Measurements from ENCODE around the gene TENT4B.

Gene TENT4B

GRCh38 chr16:50269769-50270509 lies 116.8 kb downstream of the TENT4B start:
- no peak for DNase-seq (ENCODE audit: low read depth in 2 of 2, low spot score in 1 of 2)

DNA sequence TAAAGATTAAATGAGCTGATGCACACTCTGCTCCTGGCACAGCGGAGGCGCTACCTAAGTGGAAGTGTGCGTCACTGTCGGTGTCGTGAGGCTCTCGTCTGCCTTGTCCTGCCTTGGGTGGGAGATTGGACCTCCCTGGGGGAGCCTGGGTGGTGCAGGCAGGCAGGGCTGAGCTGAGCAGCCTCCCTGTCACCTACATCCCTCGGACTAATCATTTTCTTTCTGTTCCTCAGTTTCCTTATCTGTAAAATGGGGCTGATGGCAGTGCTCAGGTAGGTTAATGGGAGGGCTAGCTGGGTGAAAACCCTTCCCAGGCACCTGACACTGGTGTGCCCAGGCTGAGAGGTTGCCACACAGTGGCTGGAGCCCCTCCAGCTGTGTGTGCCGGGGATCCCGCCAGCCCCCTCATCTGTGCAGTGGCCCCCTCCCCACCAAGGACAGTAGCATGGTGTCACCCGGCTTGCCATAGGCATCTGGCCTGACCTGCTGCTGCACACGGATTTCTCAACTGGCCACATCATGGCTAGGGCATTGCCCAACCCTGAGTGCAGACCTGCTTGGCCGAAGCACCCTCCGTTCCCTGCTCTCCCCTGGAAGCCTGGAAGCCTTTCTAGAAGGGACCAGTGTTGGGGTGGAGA lies 117.5 kb downstream of the TENT4B start:
- no peak for DNase-seq (ENCODE audit: low read depth in 2 of 2, low spot score in 1 of 2)

DNA sequence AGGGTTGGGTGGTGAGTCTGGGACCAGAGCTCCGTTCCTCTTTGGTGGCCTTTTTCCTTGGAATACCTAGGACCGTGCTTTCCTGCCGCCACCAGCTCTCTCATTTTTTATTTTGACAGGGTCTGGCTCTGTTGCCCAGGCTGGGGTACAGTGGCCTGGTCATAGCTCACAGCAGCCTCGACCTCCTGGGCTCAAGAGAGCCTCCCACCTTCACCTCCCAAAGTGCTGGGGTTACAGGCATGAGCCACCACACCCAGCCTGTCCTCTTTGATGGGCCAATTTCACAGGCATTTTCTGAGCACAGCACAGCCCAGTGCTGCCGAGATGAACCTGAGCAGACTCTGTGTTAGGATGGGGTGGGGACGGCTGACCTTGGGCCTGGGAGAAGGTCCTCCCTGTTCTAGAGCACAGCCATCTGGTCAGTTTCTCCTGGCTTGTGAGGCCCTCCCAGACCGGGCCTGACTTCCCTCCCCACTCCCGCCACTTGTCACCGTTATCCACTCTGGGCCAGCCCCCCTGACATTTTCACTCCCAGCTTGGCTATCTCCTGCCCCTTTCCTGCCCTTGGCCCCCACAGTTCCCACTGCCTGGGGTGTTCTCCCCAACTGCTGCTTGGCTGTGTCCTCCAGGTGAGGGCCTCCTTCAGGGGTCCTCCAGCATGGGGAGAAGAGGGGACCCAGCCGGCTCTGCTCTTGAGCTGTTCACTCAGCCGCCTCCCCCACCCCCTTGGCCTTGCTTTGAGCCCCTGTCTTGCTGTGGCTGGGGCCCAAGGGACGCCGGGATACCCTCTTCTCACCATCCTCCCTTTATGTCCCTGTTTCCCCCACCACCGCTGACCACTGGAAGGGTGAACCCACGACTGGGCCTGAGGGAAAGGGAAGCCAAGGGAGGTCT lies 118.3 kb downstream of the TENT4B start:
- DNase-seq (ENCODE audit: low read depth in 2 of 2, low spot score in 1 of 2) = no peak

DNA sequence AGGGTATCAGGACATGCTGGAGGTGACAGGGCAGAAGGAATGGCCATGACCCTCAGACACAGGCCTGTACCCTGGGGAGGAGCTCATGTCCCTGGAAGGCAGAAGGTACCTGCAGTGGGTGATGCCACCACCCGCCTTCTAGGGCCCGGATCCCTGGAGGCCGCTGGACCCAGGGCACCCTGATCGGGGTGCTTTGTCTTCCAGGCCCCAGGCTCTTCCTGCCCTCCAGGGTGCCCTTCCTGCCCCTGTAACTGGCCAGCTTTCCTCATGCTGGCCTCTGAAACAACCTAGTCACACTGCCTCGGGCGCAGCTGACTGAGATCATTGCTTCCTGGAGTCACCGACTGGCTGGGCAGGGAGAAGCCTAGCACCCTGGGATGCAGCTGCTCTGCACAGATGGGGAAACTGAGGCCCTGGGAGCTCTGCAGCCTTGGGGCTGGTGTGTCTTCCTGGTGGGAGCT lies 119.0 kb downstream of the TENT4B start:
- no peak for DNase-seq (ENCODE audit: low read depth in 2 of 2, low spot score in 1 of 2)

GRCh38 chr16:50272687-50273381 lies 119.7 kb downstream of the TENT4B start:
- DNase-seq (ENCODE audit: low read depth in 2 of 2, low spot score in 1 of 2) = no peak

- DNase-seq (ENCODE audit: low read depth in 2 of 2, low spot score in 1 of 2) = no peak
Observed at GRCh38 chr16:50273382-50273690, 120.2 kb downstream of the TENT4B start.

DNA sequence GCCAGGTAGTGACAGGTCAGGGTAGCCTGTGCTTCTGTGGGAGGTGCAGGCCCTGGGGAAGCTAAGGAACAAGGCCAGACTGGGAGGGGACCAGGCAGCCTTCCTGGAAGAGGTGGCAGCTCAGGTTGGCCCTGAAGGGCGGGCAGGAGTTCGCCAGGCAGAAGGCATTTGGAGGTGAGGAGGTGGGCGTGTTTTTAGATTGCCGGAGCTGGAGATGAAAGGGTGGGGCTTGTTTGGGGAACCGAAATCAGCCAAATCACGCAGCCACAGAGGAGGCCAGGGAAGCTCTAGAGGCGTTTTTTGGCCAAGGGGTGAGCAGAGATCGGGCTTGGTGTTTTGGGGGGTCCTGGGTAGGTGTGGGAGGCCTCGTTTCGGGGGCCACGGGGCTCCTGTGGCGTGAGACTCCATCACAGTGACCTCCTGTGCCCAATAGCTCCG lies 120.8 kb downstream of the TENT4B start:
- DNase-seq (ENCODE audit: low read depth in 2 of 2, low spot score in 1 of 2) = no peak

GRCh38 chr16:50274326-50275097 lies 121.4 kb downstream of the TENT4B start:
- DNase-seq (ENCODE audit: low read depth in 2 of 2, low spot score in 1 of 2) = peak in 1 of 2 donors; percentile 33

GRCh38 chr16:50275098-50275415 lies 122.0 kb downstream of the TENT4B start:
- no peak for DNase-seq (ENCODE audit: low read depth in 2 of 2, low spot score in 1 of 2)

DNA sequence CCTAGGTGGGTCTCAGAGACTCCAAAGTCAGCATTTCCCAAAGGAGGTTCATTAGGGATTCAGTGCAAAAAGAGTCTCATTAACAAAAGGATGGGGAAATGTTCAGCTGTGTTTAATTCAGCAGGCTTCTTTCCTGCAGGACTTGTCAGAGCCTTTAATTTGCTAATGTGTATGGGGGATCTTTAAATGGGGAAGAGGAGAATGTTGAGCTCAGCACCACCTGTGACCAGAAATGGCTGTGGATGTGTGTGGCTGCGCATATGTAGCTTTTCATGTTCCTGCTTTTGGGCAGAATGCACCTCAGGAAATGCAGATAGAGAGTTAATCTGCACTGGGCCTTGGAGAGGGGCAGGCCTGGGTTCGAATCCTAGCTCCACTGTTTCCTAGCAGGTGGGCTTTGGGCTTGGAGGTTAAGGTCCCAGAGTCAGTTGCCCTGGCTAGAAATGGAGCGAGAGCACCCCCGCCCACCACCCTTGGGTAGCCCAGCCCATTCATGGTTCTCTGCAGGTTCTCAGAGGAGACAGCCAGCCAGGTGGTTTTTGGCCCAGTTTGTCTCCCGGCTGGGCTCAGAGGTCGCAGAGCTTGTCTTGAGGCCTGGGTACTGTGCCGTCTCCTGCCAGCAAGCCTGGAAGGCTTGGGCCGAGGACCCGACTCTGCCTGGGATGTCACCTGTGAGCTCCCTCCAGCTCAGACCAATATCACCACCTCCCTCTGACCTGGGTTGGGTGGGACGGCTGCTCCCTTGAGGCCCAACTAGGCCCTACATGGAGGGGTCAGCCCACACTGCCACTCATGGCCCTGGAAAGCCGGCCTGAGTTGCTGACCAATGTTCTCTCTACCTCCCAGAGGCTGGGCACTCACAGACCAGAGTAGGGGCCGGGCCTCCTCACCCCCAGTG lies 122.6 kb downstream of the TENT4B start:
- DNase-seq (ENCODE audit: low read depth in 2 of 2, low spot score in 1 of 2) = no peak

DNA sequence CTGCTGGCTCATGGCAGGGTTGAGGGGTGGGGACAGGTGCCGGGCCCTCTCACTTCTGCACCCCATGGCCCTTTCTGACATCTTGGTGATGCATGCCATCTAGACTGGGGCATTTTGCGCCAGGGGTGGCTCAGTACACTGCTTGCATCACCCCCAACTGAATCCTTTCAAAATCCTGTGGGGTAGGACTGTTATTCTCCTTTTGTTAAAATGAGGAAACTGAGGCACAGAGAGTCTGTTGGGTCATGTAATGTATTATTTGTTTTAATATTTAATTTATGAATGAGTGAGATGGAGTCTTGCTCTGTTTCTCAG lies 123.2 kb downstream of the TENT4B start:
- DNase-seq (ENCODE audit: low read depth in 2 of 2, low spot score in 1 of 2) = no peak

DNA sequence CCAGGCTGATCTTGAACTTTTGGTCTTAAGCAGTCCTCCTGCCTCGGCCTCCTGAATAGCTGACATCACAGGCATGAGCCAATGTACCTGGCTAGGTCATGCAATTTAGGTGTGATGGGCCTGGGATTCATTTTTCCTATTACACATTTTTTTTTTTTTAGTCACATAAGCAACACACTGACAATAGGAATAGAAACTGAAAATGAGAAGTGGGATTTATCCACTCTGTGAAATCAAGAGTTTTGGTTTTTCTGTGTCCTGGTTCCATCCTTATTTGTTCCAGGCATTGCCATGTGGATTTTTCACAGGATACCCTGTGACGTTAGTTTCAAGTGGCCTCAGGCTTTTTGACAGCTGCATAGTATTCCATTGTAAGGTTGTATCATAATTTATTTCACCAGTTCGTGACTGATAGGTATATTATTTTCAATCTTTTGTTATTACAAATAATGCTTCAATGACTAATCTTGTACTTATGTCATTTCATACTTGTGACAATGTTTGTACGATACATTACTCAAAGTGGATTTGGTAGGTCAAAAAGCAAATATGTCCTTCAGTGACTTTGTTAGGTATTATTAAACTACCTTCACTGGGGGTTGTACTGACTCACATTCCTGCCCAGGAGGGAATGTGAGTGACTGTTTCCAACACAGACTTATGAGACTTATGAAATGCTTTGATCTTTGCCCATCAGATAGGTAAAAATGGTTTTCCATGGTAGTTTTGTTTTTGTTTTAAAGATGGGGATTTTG lies 123.9 kb downstream of the TENT4B start:
- DNase-seq (ENCODE audit: low read depth in 2 of 2, low spot score in 1 of 2) = no peak

GRCh38 chr16:50278251-50278650 lies 125.1 kb downstream of the TENT4B start:
- DNase-seq (ENCODE audit: low read depth in 2 of 2, low spot score in 1 of 2) = no peak

DNA sequence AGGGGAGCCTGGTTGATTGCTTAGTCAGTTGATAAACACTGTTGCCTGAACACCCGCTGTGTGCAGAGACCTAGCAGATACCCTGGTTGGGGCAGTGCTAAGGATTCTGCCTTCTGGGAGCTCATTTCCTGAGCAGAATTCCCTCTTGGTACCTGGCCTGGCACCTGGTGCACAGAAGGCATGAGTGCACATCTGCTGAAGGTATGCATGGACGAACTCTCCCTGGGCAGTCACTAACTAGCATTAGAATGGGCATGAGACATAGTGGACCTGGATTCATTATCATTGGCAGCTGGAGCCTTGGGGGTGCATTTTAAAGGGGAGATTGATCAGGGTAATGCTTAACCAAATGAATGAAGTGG lies 126.4 kb downstream of the TENT4B start:
- no peak for DNase-seq (ENCODE audit: low read depth in 2 of 2, low spot score in 1 of 2)

DNA sequence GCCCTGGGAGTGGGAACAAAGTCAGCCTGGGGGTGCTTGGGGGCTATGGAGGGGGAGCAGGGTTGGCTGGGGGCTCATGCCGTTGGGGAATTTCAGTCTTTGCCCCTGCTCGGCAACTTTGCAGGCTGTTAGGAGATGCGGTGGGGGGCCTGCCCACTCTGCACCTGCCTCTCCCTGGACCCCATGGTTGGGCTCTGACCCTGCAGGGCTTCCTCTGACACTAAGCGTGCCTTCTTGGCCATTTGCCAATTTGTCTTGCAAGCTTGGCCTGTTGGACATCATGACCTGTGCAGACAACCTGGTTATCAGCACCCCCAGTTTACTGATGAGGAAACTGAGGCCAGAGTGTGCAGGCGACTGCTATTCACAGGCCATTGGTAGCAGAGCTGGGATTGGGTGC lies 127.8 kb downstream of the TENT4B start:
- DNase-seq (ENCODE audit: low read depth in 2 of 2, low spot score in 1 of 2) = no peak

Data from stimulated activated CD8-positive, alpha-beta memory T cell treated with anti-CD3 and anti-CD28 coated beads, Interleukin-4, amount 100 ng/mL, for 1 hour (primary cell).